Calu3 (cell line): Measurements from ENCODE around the gene UCK2. TPM values are rescaled to one million over a fixed set of nuclear protein-coding genes. Genes with fewer than 3 reads are reported as not detected.

Experiments used
- BruUV-seq: library from RNA; stranded (reverse); fragments of 400-500 nt; replicated peaks from 2 replicates; lab custom pipeline; 2021; lab: Mats Ljungman, UMichigan
- CTCF ChIA-PET: fragments of 300-600 bp; sonication (Branson Sonifier 250); formaldehyde crosslinking; loops from one replicate; lab custom pipeline; 2022; ENCODE audit warnings: antibody characterized with exemption; lab: Charles Lee
- DNase-seq: peaks from one replicate; pipeline ENCODE4 v3.0.0; 2022
- H3K27ac Mint-ChIP-seq: one replicate; pipeline ENCODE4 v1.8.0; 2022; ENCODE audit warnings: mixed read lengths; ENCODE audit not compliant: unreplicated experiment
- H3K27me3 Mint-ChIP-seq: one replicate; pipeline ENCODE4 v1.8.0; 2022; ENCODE audit warnings: mixed read lengths; ENCODE audit not compliant: unreplicated experiment
- H3K36me3 Mint-ChIP-seq: one replicate; pipeline ENCODE4 v1.8.0; 2022; ENCODE audit warnings: mild to moderate bottlenecking, moderate library complexity, mixed read lengths; ENCODE audit not compliant: insufficient read depth, unreplicated experiment
- H3K4me1 Mint-ChIP-seq: one replicate; pipeline ENCODE4 v1.8.0; 2022; ENCODE audit warnings: mild to moderate bottlenecking, low read depth, mixed read lengths; ENCODE audit not compliant: unreplicated experiment
- H3K4me3 Mint-ChIP-seq: one replicate; pipeline ENCODE4 v1.8.0; 2022; ENCODE audit warnings: mild to moderate bottlenecking, low read depth, moderate library complexity, mixed read lengths; ENCODE audit not compliant: unreplicated experiment
- H3K9me3 Mint-ChIP-seq: one replicate; pipeline ENCODE4 v1.8.0; 2022; ENCODE audit warnings: low read depth, mixed read lengths; ENCODE audit not compliant: unreplicated experiment
- CTCF ChIP-seq: fragments of 200-600 bp; IDR thresholded peaks from one replicate; pipeline ENCODE4 v1.8.0; 2022; ENCODE audit warnings: antibody characterized with exemption; ENCODE audit not compliant: unreplicated experiment
- intact Hi-C: fragments of 100-400 bp; cut with micrococcal nuclease; formaldehyde crosslinking; loops from one replicate; pipeline ENCODE4 v1.10.0; 2022; ENCODE audit not compliant: unreplicated experiment
- total RNA-seq: library from RNA; stranded (reverse); gene quantifications from 2 replicates; pipeline ENCODE4 v1.2.3, GENCODE V29; 2022

UCK2 gene
- total RNA-seq, 1 experiment from 2014 or later = 109 TPM

- BruUV-seq = no TSS peak
- CTCF ChIA-PET = interaction anchor here (0.7 kb wide), 1 partner anchor 18 kb away, joined by 3 read pairs; no protein-coding TSS in a partner anchor
- Mint-ChIP-seq H3K4me1 (no peaks in the 10 kb centered on the region), H3K9me3 (no peaks in the 10 kb centered on the region), H3K4me3 (no peak overlapping the region), H3K27ac (no peak overlapping the region), H3K27me3 (peaks cover 28% of the 10 kb centered on the region), H3K36me3 (no peaks in the 10 kb centered on the region)
- no peak for TF ChIP-seq CTCF
- intact Hi-C loops = no loop called here
- no peak for DNase-seq
Observed at GRCh38 chr1:165938844-165939243, 111.4 kb downstream of the UCK2 start.

GRCh38 chr1:165941531-165941930 lies 114.1 kb downstream of the UCK2 start:
- peaks cover 47% of the 10 kb centered on the region for H3K27me3 Mint-ChIP-seq
- intact Hi-C loops = no loop called here
- no peaks in the 10 kb centered on the region for H3K36me3 Mint-ChIP-seq
- no peaks in the 10 kb centered on the region for H3K4me1 Mint-ChIP-seq
- H3K9me3 Mint-ChIP-seq = no peaks in the 10 kb centered on the region
- CTCF ChIA-PET = no interaction called here
- H3K4me3 Mint-ChIP-seq = no peak overlapping the region
- no peak for TF ChIP-seq CTCF
- no TSS peak for BruUV-seq
- DNase-seq = no peak
- no peak overlapping the region for H3K27ac Mint-ChIP-seq

- no TSS peak for BruUV-seq
- no peaks in the 10 kb centered on the region for H3K9me3 Mint-ChIP-seq
- intact Hi-C loops = no loop called here
- TF ChIP-seq CTCF = no peak
- DNase-seq = no peak
- no peaks in the 10 kb centered on the region for H3K36me3 Mint-ChIP-seq
- no peak overlapping the region for H3K27ac Mint-ChIP-seq
- H3K4me3 Mint-ChIP-seq = no peak overlapping the region
- no peaks in the 10 kb centered on the region for H3K4me1 Mint-ChIP-seq
- H3K27me3 Mint-ChIP-seq = peaks cover 43% of the 10 kb centered on the region
- CTCF ChIA-PET = no interaction called here
Observed at GRCh38 chr1:165942062-165942461, 114.6 kb downstream of the UCK2 start.

GRCh38 chr1:165942927-165943597 lies 115.6 kb downstream of the UCK2 start:
- peaks cover 53% of the 10 kb centered on the region for H3K27me3 Mint-ChIP-seq
- CTCF ChIA-PET = no interaction called here

More at GRCh38 chr1:165942927-165943597, 115.6 kb downstream of the UCK2 start:
- intact Hi-C loops = no loop called here
- DNase-seq = no peak
- H3K4me1 Mint-ChIP-seq = no peaks in the 10 kb centered on the region
- no peak for TF ChIP-seq CTCF
- no peak overlapping the region for H3K27ac Mint-ChIP-seq
- H3K36me3 Mint-ChIP-seq = no peaks in the 10 kb centered on the region
- no TSS peak for BruUV-seq
- no peaks in the 10 kb centered on the region for H3K9me3 Mint-ChIP-seq
- no peak overlapping the region for H3K4me3 Mint-ChIP-seq
